LNCAP (cell line): ENCODE results near the gene ACAP1.

Source experiments
- TF ChIP-seq, protein P1 (sequence below): fragments of 450-650 bp; IDR thresholded peaks from 2 replicates; pipeline ENCODE4 v1.5.1; 2017; ENCODE audit warnings: mild to moderate bottlenecking

ACAP1 gene

DNA sequence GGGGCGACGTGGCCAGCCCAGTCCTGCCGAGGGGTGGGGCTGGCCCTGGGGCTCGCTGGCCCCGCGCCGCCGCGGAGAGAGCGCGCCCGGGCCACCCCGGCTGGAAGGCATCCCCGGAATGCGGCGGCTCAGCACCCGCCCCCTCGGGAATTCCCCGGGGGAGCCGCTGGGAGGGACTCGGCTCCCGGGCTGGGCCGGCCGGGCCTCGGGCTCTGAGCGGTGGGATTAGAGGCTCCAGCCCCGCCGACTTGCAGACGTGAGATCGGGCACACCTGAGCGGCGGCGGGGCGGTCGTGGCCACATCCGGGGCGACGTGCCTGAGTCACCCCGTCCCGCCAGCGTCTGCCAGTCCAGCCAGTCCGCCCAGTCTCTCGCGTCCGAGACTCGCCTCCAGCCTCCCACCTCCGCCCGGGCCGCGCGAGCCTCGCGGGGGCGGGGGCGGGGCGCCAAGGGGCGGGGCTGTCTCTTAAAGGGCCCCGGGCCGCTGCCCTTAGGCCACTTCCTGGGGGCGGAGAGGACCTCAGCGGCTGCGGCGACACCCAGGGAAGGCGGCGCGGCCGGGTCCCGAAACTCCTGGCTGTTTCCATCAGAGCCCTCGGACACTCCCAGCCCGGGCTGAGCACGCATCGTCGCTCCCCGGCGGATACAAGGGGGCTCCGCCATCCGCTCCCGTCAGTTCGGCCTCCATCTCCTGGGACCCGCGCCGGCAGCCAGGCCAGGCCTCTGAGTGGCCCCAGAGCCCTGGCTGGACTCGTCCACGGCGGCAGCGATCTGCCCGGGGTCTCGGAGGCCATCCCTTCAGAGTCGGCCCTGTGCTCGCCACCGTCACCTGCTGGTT is 15.6 kb downstream of the ACAP1 start, which contains the start of gene KCTD11:
KCTD11 (plus strand) TSS at position 498 of the 838 bp plus-strand sequence.
- TF ChIP-seq, protein P1, sequence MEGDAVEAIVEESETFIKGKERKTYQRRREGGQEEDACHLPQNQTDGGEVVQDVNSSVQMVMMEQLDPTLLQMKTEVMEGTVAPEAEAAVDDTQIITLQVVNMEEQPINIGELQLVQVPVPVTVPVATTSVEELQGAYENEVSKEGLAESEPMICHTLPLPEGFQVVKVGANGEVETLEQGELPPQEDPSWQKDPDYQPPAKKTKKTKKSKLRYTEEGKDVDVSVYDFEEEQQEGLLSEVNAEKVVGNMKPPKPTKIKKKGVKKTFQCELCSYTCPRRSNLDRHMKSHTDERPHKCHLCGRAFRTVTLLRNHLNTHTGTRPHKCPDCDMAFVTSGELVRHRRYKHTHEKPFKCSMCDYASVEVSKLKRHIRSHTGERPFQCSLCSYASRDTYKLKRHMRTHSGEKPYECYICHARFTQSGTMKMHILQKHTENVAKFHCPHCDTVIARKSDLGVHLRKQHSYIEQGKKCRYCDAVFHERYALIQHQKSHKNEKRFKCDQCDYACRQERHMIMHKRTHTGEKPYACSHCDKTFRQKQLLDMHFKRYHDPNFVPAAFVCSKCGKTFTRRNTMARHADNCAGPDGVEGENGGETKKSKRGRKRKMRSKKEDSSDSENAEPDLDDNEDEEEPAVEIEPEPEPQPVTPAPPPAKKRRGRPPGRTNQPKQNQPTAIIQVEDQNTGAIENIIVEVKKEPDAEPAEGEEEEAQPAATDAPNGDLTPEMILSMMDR = no peak

DNA sequence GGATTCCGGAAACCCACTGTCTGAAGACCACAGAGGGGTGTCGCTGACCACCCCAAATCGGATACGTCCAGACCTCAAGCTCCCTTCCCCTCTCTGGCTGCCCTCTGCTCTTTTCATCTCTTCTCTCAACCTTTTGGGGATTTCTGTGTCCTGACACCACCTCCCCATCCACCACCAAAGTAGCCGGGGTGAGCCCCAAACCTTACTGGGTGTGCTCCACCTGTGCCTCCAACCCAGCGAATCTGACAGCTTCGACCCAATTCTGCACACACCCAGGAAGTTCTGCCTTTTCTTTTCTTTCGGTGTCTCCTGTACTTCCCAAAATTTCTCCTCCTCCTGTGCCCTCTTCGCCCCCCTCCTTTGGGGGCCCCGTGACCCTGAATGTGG is 16.2 kb downstream of the ACAP1 start:
- TF ChIP-seq, protein P1 = peak; percentile 27; the same call in 1 of the 2 replicates

DNA sequence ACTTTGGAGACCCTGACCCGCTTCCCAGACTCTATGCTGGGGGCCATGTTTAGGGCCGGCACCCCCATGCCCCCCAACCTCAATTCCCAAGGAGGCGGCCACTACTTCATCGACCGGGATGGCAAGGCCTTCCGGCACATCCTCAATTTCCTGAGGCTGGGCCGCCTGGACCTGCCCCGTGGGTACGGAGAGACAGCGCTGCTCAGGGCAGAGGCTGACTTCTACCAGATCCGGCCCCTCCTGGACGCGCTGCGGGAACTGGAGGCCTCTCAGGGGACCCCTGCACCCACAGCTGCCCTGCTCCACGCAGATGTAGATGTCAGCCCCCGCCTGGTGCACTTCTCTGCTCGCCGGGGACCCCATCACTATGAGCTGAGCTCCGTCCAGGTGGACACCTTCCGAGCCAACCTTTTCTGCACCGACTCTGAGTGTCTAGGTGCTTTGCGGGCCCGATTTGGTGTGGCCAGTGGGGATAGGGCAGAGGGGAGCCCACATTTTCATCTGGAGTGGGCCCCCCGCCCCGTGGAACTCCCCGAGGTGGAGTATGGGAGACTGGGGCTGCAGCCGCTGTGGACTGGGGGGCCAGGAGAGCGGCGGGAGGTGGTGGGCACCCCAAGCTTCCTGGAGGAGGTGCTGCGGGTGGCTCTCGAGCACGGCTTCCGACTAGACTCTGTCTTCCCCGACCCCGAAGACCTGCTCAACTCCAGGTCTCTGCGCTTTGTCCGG is 16.7 kb downstream of the ACAP1 start:
- TF ChIP-seq, protein P1 = no peak

DNA sequence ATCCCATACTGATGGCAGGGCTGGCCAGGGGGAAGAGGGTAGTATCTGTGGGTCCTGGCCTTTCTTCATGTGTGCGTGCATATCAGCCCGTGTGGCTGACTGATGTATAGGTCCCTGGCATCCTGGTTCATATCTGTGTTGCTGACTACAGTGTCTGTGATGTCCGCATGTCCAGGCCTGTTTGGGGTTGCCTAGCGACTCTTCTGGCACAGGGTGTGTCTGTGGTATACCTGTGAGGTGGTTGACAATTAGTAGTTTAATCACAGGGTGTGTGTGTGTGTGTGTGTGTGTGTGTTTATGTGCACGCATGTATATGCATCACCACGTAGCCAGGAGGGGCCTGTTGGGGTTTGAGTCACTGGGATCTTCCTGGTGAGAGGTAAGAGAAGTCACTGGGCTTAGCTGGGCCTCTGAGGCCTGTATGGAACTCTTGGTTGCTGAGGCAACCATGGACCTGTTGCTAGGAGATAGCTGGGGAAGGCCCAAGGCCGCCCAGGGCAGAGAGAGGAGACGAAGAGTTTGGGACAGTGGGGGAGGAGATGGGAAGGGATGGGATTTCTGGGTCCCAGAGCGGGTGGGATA is 18.0 kb downstream of the ACAP1 start:
- TF ChIP-seq, protein P1 = no peak

DNA sequence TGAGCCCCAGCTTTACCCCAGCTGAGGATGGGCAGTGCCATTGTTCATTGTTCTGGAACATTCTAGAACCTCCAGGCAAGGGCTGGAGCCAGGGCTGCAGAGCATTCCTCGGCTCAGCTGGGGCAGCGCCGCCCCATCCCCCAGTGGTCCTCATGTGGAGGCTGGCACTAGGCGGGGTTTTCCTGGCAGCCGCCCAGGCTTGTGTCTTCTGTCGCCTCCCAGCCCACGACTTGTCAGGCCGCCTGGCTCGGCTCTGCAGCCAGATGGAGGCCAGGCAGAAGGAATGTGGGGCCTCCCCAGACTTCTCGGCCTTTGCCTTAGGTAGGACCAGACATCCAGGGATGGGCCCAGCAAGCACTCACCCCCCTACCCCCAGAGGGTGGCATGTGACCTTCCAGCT is 18.7 kb downstream of the ACAP1 start, which contains the start of gene TMEM95:
TMEM95 (plus strand) TSS at position 104 of the 400 bp plus-strand sequence; CDS start at position 153, 49 bp downstream.
- TF ChIP-seq, protein P1 = no peak

DNA sequence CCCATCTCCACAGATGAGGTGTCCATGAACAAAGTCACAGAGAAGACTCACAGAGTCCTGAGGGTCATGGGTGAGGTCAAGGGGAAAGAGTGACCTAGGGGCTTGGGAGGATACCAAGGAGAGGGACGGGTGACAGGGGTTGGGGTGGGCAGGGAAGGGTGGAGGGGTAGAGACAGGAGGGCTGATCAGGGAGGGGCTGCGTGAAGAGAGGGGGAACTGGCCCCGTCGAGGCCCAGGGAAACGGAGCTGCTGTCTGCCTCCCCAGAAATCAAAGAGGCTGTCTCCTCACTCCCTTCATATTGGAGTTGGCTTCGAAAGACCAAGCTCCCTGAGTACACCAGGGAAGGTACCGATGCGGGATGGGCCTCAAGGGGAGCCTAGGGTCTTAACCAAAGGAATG is 19.2 kb downstream of the ACAP1 start:
- TF ChIP-seq, protein P1 = no peak

DNA sequence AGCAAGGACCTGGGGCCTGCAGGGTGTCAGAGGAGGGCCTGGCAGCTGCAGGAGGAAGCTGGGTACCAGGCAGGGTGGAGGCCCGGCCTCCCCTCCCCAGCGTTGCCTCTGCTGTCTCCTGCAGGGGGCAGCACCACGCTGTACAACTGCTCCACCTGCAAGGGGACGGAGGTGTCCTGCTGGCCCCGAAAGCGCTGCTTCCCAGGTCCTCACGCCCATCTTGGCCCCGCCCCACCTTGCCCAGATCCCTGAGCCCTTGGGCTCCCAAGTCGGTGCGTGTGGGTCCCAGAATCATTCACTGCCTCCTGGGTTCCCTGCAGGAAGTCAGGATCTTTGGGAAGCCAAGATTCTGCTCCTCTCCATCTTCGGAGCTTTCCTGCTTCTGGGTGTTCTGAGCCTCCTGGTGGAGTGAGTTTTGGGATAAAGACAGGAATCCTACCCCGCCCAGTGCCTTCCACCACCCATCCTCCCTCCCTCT is 19.8 kb downstream of the ACAP1 start:
- TF ChIP-seq, protein P1 = peak; percentile 66
